GM12891 (cell line): ENCODE data around the gene CD74.

ENCODE experiments used
- POLR2A ChIP-seq: IDR thresholded peaks from 2 replicates; pipeline ENCODE4 v1.6.1; 2011; ENCODE audit warnings: low read depth, low read length, control low read depth
- SPI1 ChIP-seq: IDR thresholded peaks from 2 replicates; pipeline ENCODE4 v1.6.1; 2011; ENCODE audit warnings: low read depth, low read length, control low read depth
- TAF1 ChIP-seq: IDR thresholded peaks from 2 replicates; pipeline ENCODE4 v1.6.1; 2011; ENCODE audit warnings: low read depth, low read length, control low read depth

- no peak for TF ChIP-seq POLR2A
- no peak for TF ChIP-seq TAF1
- no peak for TF ChIP-seq SPI1
Measured at GRCh38 chr5:150406723-150407095, 6.0 kb downstream of the CD74 start.
